Motor neuron (in vitro differentiated cells): Measurements from ENCODE around the gene CRYBG1. TPM values are rescaled to one million over a fixed set of nuclear protein-coding genes. Genes with fewer than 3 reads are reported as not detected.

ENCODE experiments used
- ATAC-seq, 8 experiments: fragments of 200-7000 bp; cut with Tn5 transposase; replicated peaks in 6 of 8; 2 replicates each; pipeline ENCODE4 v1.8.0; 2021; ENCODE audit warnings: mild to moderate bottlenecking in 8 of 8, moderate library complexity in 8 of 8
- H3K27ac ChIP-seq, 2 donors: fragments of 250-450 bp; sonication (Bioruptor Pico); 2 replicates each; pipeline ENCODE4 v1.9.0; 2021; ENCODE audit warnings: antibody characterized with exemption in 2 of 2, mild to moderate bottlenecking in 2 of 2, moderate library complexity in 1 of 2
- H3K4me1 ChIP-seq, 2 donors: fragments of 250-450 bp; sonication (Bioruptor Pico); replicated peaks in 1 of 2; 2 replicates each; pipeline ENCODE4 v1.6.1; 2021; ENCODE audit warnings: antibody characterized with exemption in 2 of 2, mild to moderate bottlenecking in 2 of 2, moderate library complexity in 1 of 2
- H3K4me3 ChIP-seq, 5 donors: fragments of 250-450 bp; sonication (Bioruptor Pico); 2 replicates each; pipeline ENCODE4 v1.9.0; 2021; ENCODE audit warnings: antibody characterized with exemption in 5 of 5, mild to moderate bottlenecking in 5 of 5, moderate library complexity in 4 of 5
- WGBS, 10 experiments: fragments of 450-650 bp; shearing (Covaris generic); methylation state at CpG; one replicate each; pipeline ENCODE4 v1.0.0; 2022; 5-methylcytosine and 5-hydroxymethylcytosine counted together
- in situ Hi-C, 9 experiments: fragments of 400-800 bp; cut with MboI; loops; one replicate each; pipeline ENCODE4 v1.15.0; 2021; ENCODE audit warnings: low sequenced_read_pairs in 9 of 9, low pct_unique_long_range_greater_than_20kb in 2 of 9; ENCODE audit not compliant: unreplicated experiment in 9 of 9
- total RNA-seq, 8 experiments: library from RNA; unstranded; fragments of 300-600 nt; gene quantifications; 2 replicates each; pipeline versions ENCODE4 v1.2.3 to v1.2.4, GENCODE V29; 2022

The CRYBG1 gene
- total RNA-seq, 8 experiments from 2014 or later = 0.42 to 11.6 (median 0.67) TPM

GRCh38 chr6:106518748-106519147 is 158.2 kb downstream of the CRYBG1 start:
- H3K27ac ChIP-seq = no peak overlapping the region
- in situ Hi-C loops = no loop called here
- no peak for ATAC-seq
- 67 to 100% (median 93%) methylated on average over 1 to 2 of the region's 3 CpGs; no CpG with 5 or more reads in 7 of the 10 experiments for WGBS, 10 experiments
- H3K4me1 ChIP-seq = no peaks in the 10 kb centered on the region
- no peak overlapping the region for H3K4me3 ChIP-seq

GRCh38 chr6:106519460-106520394 is 159.2 kb downstream of the CRYBG1 start:
- in situ Hi-C loops = no loop called here
- WGBS, 10 experiments = 48 to 87% (median 75%) methylated on average over 3 to 11 of the region's 14 CpGs; no CpG with 5 or more reads in 2 of the 10 experiments
- Histone ChIP-seq H3K27ac (no peak overlapping the region), H3K4me1 (no peaks in the 10 kb centered on the region), H3K4me3 (no peak overlapping the region)
- peak in 7 of 8 experiments; percentile 75 to 97 (median 81) for ATAC-seq

DNA sequence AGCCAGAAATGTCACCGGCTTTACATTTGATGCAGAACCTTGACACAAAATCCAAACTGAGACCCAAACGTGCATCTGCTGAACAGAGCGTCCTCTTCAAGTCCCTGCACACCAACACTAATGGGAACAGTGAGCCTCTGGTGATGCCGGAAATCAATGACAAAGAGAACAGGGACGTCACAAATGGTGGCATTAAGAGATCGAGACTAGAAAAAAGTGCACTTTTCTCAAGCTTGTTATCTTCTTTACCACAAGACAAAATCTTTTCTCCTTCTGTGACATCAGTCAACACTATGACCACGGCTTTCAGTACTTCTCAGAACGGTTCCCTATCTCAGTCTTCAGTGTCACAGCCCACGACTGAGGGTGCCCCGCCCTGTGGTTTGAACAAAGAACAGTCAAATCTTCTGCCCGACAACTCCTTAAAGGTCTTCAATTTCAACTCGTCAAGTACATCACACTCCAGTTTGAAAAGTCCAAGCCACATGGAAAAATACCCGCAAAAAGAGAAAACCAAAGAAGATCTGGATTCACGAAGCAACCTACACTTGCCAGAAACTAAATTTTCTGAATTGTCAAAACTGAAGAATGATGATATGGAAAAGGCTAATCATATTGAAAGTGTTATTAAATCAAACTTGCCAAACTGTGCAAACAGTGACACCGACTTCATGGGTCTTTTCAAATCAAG is 160.3 kb downstream of the CRYBG1 start:
- in situ Hi-C loops = no loop called here
- 79 to 99% (median 89%) methylated on average over 5 to 15 of the region's 15 CpGs for WGBS, 10 experiments
- no peaks in the 10 kb centered on the region for H3K4me1 ChIP-seq
- H3K27ac ChIP-seq = no peak overlapping the region
- H3K4me3 ChIP-seq = no peak overlapping the region
- ATAC-seq = no peak

- in situ Hi-C loops = no loop called here
- H3K4me1 ChIP-seq = no peaks in the 10 kb centered on the region
- ATAC-seq = no peak
- H3K4me3 ChIP-seq = no peak overlapping the region
- WGBS, 10 experiments = 60 to 100% (median 91%) methylated on average over 2 to 6 of the region's 6 CpGs
- no peak overlapping the region for H3K27ac ChIP-seq
Observed at GRCh38 chr6:106522562-106523250, 162.2 kb downstream of the CRYBG1 start.

DNA sequence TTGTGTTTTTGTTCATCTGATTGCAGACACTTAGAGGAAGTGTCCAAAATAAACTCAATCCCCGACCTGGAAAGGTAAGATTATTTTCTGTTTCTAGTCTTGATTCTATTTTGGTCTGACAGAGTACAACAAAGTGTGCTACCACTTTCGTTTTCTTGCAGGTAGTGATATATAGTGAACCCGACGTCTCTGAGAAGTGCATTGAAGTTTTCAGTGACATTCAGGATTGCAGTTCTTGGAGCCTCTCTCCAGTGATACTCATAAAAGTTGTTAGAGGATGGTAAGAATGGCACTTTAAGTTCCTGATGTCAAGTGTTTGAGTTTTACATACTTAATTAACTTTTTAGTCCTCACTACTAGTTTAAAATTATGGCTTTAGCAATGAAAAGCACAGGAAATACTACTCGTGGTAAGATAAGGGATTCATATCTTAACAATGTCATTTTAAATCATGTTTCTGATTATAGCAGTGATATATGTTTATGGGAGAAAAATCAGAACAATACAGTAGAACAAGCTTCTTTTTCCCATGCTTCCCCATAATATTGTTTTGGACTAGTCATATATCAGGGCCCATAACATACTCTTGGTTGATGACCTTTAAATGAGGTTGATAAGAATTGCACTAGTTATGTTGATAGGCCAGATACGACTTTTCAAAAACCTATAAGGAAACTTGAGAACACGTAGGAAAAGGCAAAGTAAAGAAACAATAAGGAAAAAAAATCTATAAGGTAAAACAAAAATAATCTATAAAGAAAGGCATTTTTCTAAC is 164.8 kb downstream of the CRYBG1 start:
- Histone ChIP-seq H3K4me1 (no peaks in the 10 kb centered on the region), H3K27ac (no peak overlapping the region), H3K4me3 (no peak overlapping the region)
- ATAC-seq = no peak
- 48 to 86% (median 68%) methylated on average over 3 to 7 of the region's 7 CpGs for WGBS, 10 experiments
- in situ Hi-C loops = no loop called here

DNA sequence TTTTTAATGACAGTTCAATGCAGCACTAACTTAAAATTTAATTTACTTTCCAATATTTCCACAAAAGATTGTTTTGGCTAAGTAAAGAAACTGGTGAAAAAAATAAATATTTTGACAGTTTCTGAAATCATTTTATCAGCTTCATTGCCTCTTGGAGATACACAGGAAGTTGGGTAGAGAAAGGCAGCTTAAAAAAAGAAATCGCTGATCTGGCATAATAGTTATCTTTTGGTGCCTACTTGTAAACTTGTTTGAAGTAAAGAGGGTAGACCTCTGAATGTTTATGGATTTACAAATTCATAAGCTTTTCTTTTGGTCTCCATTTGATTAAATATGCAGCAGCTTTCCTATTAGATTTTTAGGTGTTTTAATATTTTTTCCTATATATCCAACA is 165.4 kb downstream of the CRYBG1 start:
- H3K4me1 ChIP-seq = no peaks in the 10 kb centered on the region
- no peak overlapping the region for H3K27ac ChIP-seq
- in situ Hi-C loops = no loop called here
- no peak for ATAC-seq
- H3K4me3 ChIP-seq = no peak overlapping the region
- WGBS, 10 experiments = 89 to 100% (median 100%) methylated on average over 1 of the region's 1 CpG; no CpG with 5 or more reads in 2 of the 10 experiments

DNA sequence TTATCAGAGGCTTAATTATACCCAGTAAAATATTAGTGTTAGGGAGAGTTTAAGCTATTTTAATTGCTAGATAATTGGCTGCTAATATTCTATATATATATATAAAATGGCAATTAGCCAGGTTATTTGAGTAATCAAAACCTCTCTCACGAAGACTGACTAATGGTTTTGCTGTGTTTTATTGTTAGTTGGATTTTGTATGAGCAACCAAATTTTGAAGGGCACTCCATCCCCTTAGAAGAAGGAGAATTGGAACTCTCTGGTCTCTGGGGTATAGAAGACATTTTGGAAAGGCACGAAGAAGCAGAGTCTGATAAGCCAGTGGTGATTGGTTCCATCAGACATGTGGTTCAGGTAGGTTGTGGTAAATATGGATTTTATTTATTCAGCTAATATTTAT is 166.6 kb downstream of the CRYBG1 start:
- 43 to 100% (median 83%) methylated on average over 1 to 2 of the region's 2 CpGs; no CpG with 5 or more reads in 1 of the 10 experiments for WGBS, 10 experiments
- H3K4me3 ChIP-seq = no peak overlapping the region
- H3K27ac ChIP-seq = no peak overlapping the region
- H3K4me1 ChIP-seq = no peaks in the 10 kb centered on the region
- no peak for ATAC-seq
- in situ Hi-C loops = no loop called here

- WGBS, 10 experiments = 5 to 100% (median 49%) methylated on average over 1 to 3 of the region's 3 CpGs
- ATAC-seq = peak in 2 of 8 experiments; percentile 59 to 89
- in situ Hi-C loops = no loop called here
- H3K4me3 ChIP-seq = no peak overlapping the region
- H3K27ac ChIP-seq = no peak overlapping the region
- no peaks in the 10 kb centered on the region for H3K4me1 ChIP-seq
Observed at GRCh38 chr6:106527979-106528378, 167.5 kb downstream of the CRYBG1 start.

GRCh38 chr6:106528521-106528920 is 168.0 kb downstream of the CRYBG1 start:
- in situ Hi-C loops = no loop called here
- Histone ChIP-seq H3K27ac (no peak overlapping the region), H3K4me1 (no peaks in the 10 kb centered on the region), H3K4me3 (no peak overlapping the region)
- 66 to 100% (median 85%) methylated on average over 1 to 2 of the region's 2 CpGs for WGBS, 10 experiments
- ATAC-seq = no peak

GRCh38 chr6:106529438-106529837 is 168.9 kb downstream of the CRYBG1 start:
- Histone ChIP-seq H3K4me3 (no peak overlapping the region), H3K4me1 (no peaks in the 10 kb centered on the region), H3K27ac (no peak overlapping the region)
- ATAC-seq = no peak
- WGBS, 10 experiments = 50 to 87% (median 68%) methylated on average over 1 to 3 of the region's 3 CpGs; no CpG with 5 or more reads in 3 of the 10 experiments
- in situ Hi-C loops = no loop called here

- H3K4me1 ChIP-seq = no peaks in the 10 kb centered on the region
- ATAC-seq = no peak
- H3K4me3 ChIP-seq = no peak overlapping the region
- WGBS, 10 experiments = 0 to 100% (median 100%) methylated on average over 1 of the region's 1 CpG; no CpG with 5 or more reads in 1 of the 10 experiments
- no peak overlapping the region for H3K27ac ChIP-seq
- in situ Hi-C loops = no loop called here
Observed at GRCh38 chr6:106530026-106530425, 169.5 kb downstream of the CRYBG1 start.

GRCh38 chr6:106530502-106530901 is 170.0 kb downstream of the CRYBG1 start:
- ATAC-seq = peak in 2 of 8 experiments; percentile 21 to 25
- 0 to 100% (median 76%) methylated on average over 1 of the region's 1 CpG; no CpG with 5 or more reads in 2 of the 10 experiments for whole genome bisulfite sequencing, 10 experiments
- no peak overlapping the region for H3K27ac ChIP-seq
- no peaks in the 10 kb centered on the region for H3K4me1 ChIP-seq
- in situ Hi-C loops = no loop called here
- H3K4me3 ChIP-seq = no peak overlapping the region
